GM23338 (cell line): ENCODE data around the gene NSD1. TPM values are rescaled to one million over a fixed set of nuclear protein-coding genes. Genes with fewer than 3 reads are reported as not detected.

Experiments used
- ATAC-seq: fragments of 200-7000 bp; cut with Tn5 transposase; 3 replicates; pipeline ENCODE4 v1.9.1; 2020
- DNase-seq: peaks from one replicate; pipeline ENCODE4 v3.0.0-alpha.2; 2015; ENCODE audit warnings: low spot score
- H2AFZ ChIP-seq: fragments of 200-600 bp; sonication (generic); 2 replicates; pipeline ENCODE4 v1.8.0; 2016; ENCODE audit warnings: antibody characterized with exemption, mild to moderate bottlenecking, moderate library complexity
- H3F3A ChIP-seq: fragments of 200-600 bp; sonication (generic); replicated peaks from 2 replicates; pipeline ENCODE4 v1.8.0; 2017; ENCODE audit warnings: antibody characterized with exemption, mixed run types, low read depth
- H3K27ac ChIP-seq: fragments of 200-600 bp; sonication (generic); 2 replicates; pipeline ENCODE4 v1.6.1; 2016; ENCODE audit warnings: low read depth
- H3K27me3 ChIP-seq: fragments of 200-600 bp; sonication (generic); 2 replicates; pipeline ENCODE4 v1.8.0; 2016; ENCODE audit warnings: mild to moderate bottlenecking, mixed run types, moderate library complexity; ENCODE audit not compliant: insufficient read depth
- H3K36me3 ChIP-seq: fragments of 200-600 bp; sonication (generic); 2 replicates; pipeline ENCODE4 v1.8.0; 2016; ENCODE audit warnings: mild to moderate bottlenecking; ENCODE audit not compliant: insufficient read depth
- H3K4me1 ChIP-seq: fragments of 200-600 bp; sonication (generic); 2 replicates; pipeline ENCODE4 v1.8.0; 2016; ENCODE audit warnings: mild to moderate bottlenecking, moderate library complexity; ENCODE audit not compliant: insufficient read depth
- H3K4me2 ChIP-seq: fragments of 200-600 bp; sonication (generic); 2 replicates; pipeline ENCODE4 v1.7.1; 2017; ENCODE audit warnings: mixed run types
- H3K4me3 ChIP-seq: fragments of 200-600 bp; sonication (generic); 2 replicates; pipeline ENCODE4 v1.6.1; 2016; ENCODE audit warnings: mixed run types
- H3K79me2 ChIP-seq: fragments of 200-600 bp; sonication (generic); replicated peaks from 2 replicates; pipeline ENCODE4 v1.8.0; 2017; ENCODE audit warnings: mild to moderate bottlenecking; ENCODE audit not compliant: insufficient read depth
- H3K9me2 ChIP-seq: fragments of 200-600 bp; sonication (generic); 2 replicates; pipeline ENCODE4 v1.8.0; 2017; ENCODE audit not compliant: insufficient read depth
- H4K20me1 ChIP-seq: fragments of 200-600 bp; sonication (generic); replicated peaks from 2 replicates; pipeline ENCODE4 v1.8.0; 2017; ENCODE audit warnings: mild to moderate bottlenecking; ENCODE audit not compliant: insufficient read depth
- H3K27ac Mint-ChIP-seq: 2 replicates; pipeline ENCODE4 v1.8.0; 2020; ENCODE audit warnings: inconsistent platforms, mild to moderate bottlenecking, moderate library complexity, mixed read lengths
- H3K27me3 Mint-ChIP-seq: 3 replicates; pipeline ENCODE4 v1.8.0; 2022; ENCODE audit warnings: low read depth, mild to moderate bottlenecking, moderate library complexity, mixed read lengths, inconsistent platforms; ENCODE audit not compliant: insufficient read depth, poor library complexity
- H3K36me3 Mint-ChIP-seq: 3 replicates; pipeline ENCODE4 v1.8.0; 2021; ENCODE audit warnings: low read depth, mild to moderate bottlenecking, inconsistent platforms, moderate library complexity, mixed read lengths
- H3K4me1 Mint-ChIP-seq: 3 replicates; pipeline ENCODE4 v1.8.0; 2020; ENCODE audit warnings: mild to moderate bottlenecking, inconsistent platforms, mixed read lengths
- H3K4me3 Mint-ChIP-seq: 3 replicates; pipeline ENCODE4 v1.8.0; 2021; ENCODE audit warnings: moderate library complexity, mild to moderate bottlenecking, inconsistent platforms, mixed read lengths
- H3K9me3 Mint-ChIP-seq: 3 replicates; pipeline ENCODE4 v1.8.0; 2020; ENCODE audit warnings: moderate library complexity, mild to moderate bottlenecking, inconsistent platforms, mixed read lengths
- CREB1 ChIP-seq: fragments of 250-450 bp; sonication (Bioruptor Pico); IDR thresholded peaks from 2 replicates; pipeline ENCODE4 v1.5.0; 2020; ENCODE audit warnings: low read depth, mild to moderate bottlenecking, moderate library complexity
- CTCF ChIP-seq, 2 experiments: fragments of 200-600 bp in 1 of 2; sonication (generic) in 1 of 2; conservative IDR thresholded peaks; 2 replicates each; pipeline versions ENCODE4 v1.5.1 to v1.6.1; 2016 to 2017; ENCODE audit warnings: antibody characterized with exemption in 2 of 2, low read depth in 2 of 2, mild to moderate bottlenecking in 2 of 2, moderate library complexity in 1 of 2
- EZH2 ChIP-seq: fragments of 200-600 bp; sonication (generic); IDR thresholded peaks from one replicate; pipeline ENCODE4 v1.8.0; 2017; ENCODE audit warnings: antibody characterized with exemption, mild to moderate bottlenecking, low read depth; ENCODE audit not compliant: unreplicated experiment
- EZH2phosphoT487 ChIP-seq: fragments of 200-600 bp; sonication (generic); IDR thresholded peaks from one replicate; pipeline ENCODE4 v1.8.1; 2018; ENCODE audit warnings: antibody characterized with exemption; ENCODE audit not compliant: unreplicated experiment
- JUNB ChIP-seq: IDR thresholded peaks from one replicate; pipeline ENCODE4 v1.6.1; 2016; ENCODE audit warnings: antibody characterized with exemption; ENCODE audit not compliant: unreplicated experiment
- NANOG ChIP-seq: IDR thresholded peaks from 2 replicates; pipeline ENCODE4 v1.6.1; 2016; ENCODE audit warnings: antibody characterized with exemption, borderline replicate concordance
- POLR2AphosphoS5 ChIP-seq: IDR thresholded peaks from 2 replicates; pipeline ENCODE4 v1.6.1; 2016; ENCODE audit warnings: antibody characterized with exemption, low read depth
- ZNF114 ChIP-seq: fragments of 250-450 bp; sonication (Bioruptor Pico); IDR thresholded peaks from 2 replicates; pipeline ENCODE4 v1.5.0; 2020; ENCODE audit warnings: mild to moderate bottlenecking, moderate library complexity
- ZNF331 ChIP-seq: fragments of 250-450 bp; sonication (Bioruptor Pico); IDR thresholded peaks from 2 replicates; pipeline ENCODE4 v1.5.0; 2020; ENCODE audit warnings: low read depth, mild to moderate bottlenecking, moderate library complexity
- ZNF462 ChIP-seq: fragments of 250-450 bp; sonication (Bioruptor Pico); IDR thresholded peaks from 2 replicates; pipeline ENCODE4 v1.5.0; 2020; ENCODE audit warnings: mild to moderate bottlenecking, moderate library complexity
- polyA plus RNA-seq: library from polyadenylated mRNA; unstranded; fragments of >200 nt; fragmentation: Nextera tagmentation; extraction: Ambion mirVana; gene quantifications from 2 replicates; pipeline ENCODE4 v1.2.1, GENCODE V29; 2016
- total RNA-seq: library from RNA; depleted of rRNA; stranded (reverse); fragments of >200 nt; shearing (Covaris generic); gene quantifications from 2 replicates; pipeline ENCODE4 v1.2.3, GENCODE V29; 2014
- TF ChIP-seq, protein P1 (sequence below): IDR thresholded peaks from one replicate; pipeline ENCODE4 v1.6.1; 2018; ENCODE audit warnings: antibody characterized with exemption; ENCODE audit not compliant: unreplicated experiment
- TF ChIP-seq, protein P2 (sequence below): IDR thresholded peaks from 2 replicates; pipeline ENCODE4 v1.6.1; 2016; ENCODE audit warnings: antibody characterized with exemption

NSD1 gene
- total and polyA plus RNA-seq, 2 experiments from 2014 or later, result 96.4 to 106 TPM

- Mint-ChIP-seq H3K27me3 (peaks cover 5% of the 10 kb centered on the region), H3K4me3 (no peak overlapping the region), H3K4me1 (0 out of 3 replicates have a peak, but pooled peaks cover 2% of the 10 kb centered on the region), H3K9me3 (no peaks in the 10 kb centered on the region), H3K36me3 (peaks cover 41% of the 10 kb centered on the region), H3K27ac (no peak overlapping the region)
- H3K4me3 ChIP-seq, result no peak overlapping the region
- H3K27me3 ChIP-seq, result no peaks in the 10 kb centered on the region
- 0 out of 2 replicates have a peak overlapping the region, but pooled peaks have one; percentile 3 for H3K27ac ChIP-seq
- H3K9me2 ChIP-seq, result no peaks in the 10 kb centered on the region
- no peaks in the 10 kb centered on the region; the same call in 1 of the 2 replicates for H3F3A ChIP-seq
- H4K20me1 ChIP-seq, result peaks cover 71% of the 10 kb centered on the region
- no peak for DNase-seq
- H2AFZ ChIP-seq, result no peak overlapping the region
- H3K36me3 ChIP-seq, result no peaks in the 10 kb centered on the region; the same call in none of the 2 replicates
- ATAC-seq, result no peak
- TF ChIP-seq, protein P1, sequence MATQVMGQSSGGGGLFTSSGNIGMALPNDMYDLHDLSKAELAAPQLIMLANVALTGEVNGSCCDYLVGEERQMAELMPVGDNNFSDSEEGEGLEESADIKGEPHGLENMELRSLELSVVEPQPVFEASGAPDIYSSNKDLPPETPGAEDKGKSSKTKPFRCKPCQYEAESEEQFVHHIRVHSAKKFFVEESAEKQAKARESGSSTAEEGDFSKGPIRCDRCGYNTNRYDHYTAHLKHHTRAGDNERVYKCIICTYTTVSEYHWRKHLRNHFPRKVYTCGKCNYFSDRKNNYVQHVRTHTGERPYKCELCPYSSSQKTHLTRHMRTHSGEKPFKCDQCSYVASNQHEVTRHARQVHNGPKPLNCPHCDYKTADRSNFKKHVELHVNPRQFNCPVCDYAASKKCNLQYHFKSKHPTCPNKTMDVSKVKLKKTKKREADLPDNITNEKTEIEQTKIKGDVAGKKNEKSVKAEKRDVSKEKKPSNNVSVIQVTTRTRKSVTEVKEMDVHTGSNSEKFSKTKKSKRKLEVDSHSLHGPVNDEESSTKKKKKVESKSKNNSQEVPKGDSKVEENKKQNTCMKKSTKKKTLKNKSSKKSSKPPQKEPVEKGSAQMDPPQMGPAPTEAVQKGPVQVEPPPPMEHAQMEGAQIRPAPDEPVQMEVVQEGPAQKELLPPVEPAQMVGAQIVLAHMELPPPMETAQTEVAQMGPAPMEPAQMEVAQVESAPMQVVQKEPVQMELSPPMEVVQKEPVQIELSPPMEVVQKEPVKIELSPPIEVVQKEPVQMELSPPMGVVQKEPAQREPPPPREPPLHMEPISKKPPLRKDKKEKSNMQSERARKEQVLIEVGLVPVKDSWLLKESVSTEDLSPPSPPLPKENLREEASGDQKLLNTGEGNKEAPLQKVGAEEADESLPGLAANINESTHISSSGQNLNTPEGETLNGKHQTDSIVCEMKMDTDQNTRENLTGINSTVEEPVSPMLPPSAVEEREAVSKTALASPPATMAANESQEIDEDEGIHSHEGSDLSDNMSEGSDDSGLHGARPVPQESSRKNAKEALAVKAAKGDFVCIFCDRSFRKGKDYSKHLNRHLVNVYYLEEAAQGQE, result no peak
- TF ChIP-seq CREB1 (CRISPR knock-in tag) (no peak), POLR2AphosphoS5 (no peak), ZNF114 (no peak), ZNF462 (CRISPR knock-in tag) (no peak), JUNB (no peak), ZNF331 (CRISPR knock-in tag) (no peak), NANOG (no peak), CTCF (conservative IDR thresholded peaks at IDR 0.05; ENCODE audit: low read depth in 2 of 2) (no peak), EZH2 (no peak), EZH2phosphoT487 (no peak)
- TF ChIP-seq, protein P2, sequence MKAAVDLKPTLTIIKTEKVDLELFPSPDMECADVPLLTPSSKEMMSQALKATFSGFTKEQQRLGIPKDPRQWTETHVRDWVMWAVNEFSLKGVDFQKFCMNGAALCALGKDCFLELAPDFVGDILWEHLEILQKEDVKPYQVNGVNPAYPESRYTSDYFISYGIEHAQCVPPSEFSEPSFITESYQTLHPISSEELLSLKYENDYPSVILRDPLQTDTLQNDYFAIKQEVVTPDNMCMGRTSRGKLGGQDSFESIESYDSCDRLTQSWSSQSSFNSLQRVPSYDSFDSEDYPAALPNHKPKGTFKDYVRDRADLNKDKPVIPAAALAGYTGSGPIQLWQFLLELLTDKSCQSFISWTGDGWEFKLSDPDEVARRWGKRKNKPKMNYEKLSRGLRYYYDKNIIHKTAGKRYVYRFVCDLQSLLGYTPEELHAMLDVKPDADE, result no peak
- H3K4me2 ChIP-seq, result no peak overlapping the region
- peaks cover 3% of the 10 kb centered on the region; the same call in 1 of the 2 replicates for H3K4me1 ChIP-seq
- H3K79me2 ChIP-seq, result peaks cover 100% of the 10 kb centered on the region
Observed at GRCh38 chr5:177222269-177222668, 88.7 kb downstream of the NSD1 start.
